IPS DF 19.7 (cell line): Measurements from ENCODE around the gene MDN1.
"Not testable (repeated sequence)": the region's sequence is repeated elsewhere in the genome, so short reads cannot be mapped to it uniquely, and the experiment has no call there.

ENCODE experiments used
- DNase-seq: peaks from one replicate; pipeline ENCODE4 v3.0.0-alpha.2; 2013; ENCODE audit warnings: low read depth, low spot score

The MDN1 gene

DNA sequence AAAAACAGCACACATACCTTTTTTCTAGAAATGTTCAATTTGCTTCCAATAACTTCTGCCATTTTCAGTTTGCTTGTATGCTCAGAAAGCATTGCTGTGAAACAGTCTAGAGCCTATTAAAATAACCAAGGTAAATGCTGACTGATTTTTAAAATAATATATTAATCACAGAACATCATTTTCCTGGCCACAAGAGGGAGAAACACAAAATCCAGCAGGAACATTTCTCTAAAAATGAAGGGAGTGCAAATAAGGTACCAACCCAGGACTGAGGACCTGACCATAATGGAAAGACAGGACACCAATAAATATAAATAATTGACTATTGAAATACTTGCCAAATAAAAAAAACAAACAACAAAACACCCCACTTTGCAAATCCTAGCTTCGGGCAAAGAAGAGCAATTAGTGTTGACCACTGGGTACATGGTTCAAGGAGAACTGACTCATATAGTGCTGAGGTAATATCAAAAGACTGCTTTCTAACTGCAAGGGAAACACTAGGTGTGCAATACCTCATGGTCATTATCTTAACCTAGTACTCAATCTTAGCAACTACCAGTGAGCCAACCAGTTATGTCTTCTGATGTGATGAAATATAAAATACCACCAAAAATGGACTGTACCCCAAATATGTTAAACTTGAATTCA is 42.9 kb downstream of the MDN1 start:
- no peak for DNase-seq

DNA sequence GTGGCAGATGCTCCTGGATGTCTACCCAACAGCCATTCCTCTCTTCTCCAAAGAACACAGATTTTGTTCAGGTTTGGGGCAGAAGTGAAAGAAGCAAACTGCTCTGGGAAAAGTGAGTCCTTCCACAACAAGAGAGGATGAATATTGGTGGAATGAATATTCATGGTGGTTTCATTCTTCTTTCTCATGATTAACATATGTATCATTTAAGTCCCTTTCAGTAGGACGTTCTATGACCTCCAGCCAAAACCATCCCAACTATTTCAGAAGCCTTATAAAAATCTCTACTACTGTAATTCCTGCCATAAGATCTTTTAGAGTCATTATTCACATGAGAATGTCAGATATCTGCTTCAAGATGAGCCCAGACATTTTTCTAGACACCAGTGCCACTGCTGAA is 44.4 kb downstream of the MDN1 start:
- no peak for DNase-seq

- DNase-seq: no peak
Observed at GRCh38 chr6:89769572-89769971, 50.0 kb downstream of the MDN1 start.

DNA sequence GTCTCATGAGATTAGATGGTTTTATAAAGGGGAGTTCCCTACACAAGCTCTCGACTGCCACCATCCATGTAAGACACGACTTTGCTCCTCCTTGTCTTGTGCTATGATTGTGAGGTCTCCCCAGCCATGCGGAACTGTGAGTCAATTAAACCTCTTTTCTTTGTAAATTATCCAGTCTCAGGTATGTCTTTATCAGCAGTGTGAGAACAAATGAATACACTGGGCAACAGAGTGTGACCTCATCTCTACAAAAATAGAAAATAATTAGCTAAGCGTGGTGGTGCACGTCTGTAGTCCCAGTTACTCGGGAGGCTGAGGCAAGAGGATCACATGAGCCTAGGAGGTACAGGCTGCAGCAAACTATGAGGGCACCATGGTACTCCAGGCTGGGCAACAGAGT is 51.3 kb downstream of the MDN1 start:
- DNase-seq: no peak

- no peak for DNase-seq
Observed at GRCh38 chr6:89763550-89763949, 56.0 kb downstream of the MDN1 start.

DNA sequence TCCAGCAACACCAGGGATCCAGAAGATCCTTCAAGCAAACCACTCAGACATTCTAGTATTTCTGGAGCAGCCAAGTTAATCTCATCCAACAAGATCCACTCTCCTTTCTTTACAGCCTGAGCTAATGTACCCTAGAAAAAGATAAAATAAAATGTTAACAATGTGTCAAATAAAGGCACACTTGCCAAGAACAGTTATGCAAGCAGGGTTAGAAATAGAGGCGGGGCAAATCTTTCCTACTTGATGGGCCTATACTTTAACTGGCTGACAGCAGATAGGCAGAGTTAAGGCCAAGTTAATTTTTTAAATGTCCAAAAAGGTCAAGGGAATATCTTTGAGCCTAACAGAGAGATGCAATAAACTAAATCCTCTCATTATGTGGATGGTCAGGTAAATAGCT is 60.8 kb downstream of the MDN1 start:
- DNase-seq: no peak

DNA sequence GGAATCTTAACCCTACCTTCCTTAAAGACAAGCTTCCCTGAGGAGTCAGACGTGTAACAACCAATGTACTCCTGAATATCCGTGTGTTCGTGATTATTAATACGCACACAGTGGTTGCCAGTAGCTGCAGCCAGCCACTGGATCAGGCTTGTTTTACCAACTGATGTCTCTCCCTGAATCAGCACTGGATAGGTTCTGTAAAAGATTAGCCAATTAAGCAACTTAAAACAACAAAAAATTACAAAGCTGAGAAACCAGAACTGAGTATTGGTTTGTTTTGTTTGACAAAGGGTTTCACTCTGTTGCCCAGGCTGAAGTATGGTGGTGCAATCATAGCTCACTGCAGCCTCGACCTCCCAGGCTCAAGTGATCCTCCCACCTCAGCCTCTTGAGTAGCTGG is 69.3 kb downstream of the MDN1 start:
- DNase-seq: no peak

DNA sequence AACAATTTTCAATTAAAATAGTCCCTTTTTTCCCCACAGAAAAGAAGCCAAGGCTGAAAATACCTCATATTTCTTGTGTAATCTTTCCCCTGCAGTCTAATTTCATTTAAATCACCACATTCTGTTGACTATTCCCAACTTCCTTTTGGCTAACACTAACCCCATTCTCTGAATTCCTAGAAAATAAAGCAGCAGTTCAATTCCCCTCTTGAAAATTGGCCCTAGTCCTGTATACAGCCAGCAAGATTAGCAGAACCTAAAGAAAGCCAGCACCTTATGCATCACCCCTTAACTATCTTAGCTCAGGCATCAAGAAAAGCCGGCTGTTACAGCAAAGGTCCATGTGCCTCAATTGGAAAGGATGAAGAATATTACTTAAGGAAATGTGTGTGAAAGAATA is 69.7 kb downstream of the MDN1 start:
- DNase-seq: no peak

DNA sequence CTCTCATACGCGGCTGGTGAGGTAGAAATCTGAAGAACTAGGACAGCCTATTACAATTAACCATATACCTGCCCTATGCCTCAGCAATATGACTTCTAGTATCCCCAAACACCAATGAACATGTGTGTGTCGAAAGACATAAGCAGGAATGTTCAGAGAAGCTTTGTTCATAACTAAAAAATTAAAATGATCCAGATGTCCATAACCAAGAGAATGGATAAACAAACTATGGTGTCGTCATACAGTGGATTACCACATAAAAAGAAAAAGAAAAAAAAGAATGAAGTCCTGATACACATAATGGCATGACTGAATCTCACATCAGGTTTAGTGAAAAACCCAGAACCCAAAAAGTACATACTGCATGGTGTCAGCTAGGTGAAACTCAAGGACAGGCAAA is 73.9 kb downstream of the MDN1 start:
- DNase-seq: no peak

- DNase-seq: no peak
Observed at GRCh38 chr6:89745096-89745495, 74.5 kb downstream of the MDN1 start.

GRCh38 chr6:89736893-89737292 is 82.7 kb downstream of the MDN1 start:
- DNase-seq: no peak

- DNase-seq: no peak
Observed at GRCh38 chr6:89734526-89734925, 85.1 kb downstream of the MDN1 start.

- no peak for DNase-seq
Observed at GRCh38 chr6:89731924-89732567, 87.5 kb downstream of the MDN1 start.

DNA sequence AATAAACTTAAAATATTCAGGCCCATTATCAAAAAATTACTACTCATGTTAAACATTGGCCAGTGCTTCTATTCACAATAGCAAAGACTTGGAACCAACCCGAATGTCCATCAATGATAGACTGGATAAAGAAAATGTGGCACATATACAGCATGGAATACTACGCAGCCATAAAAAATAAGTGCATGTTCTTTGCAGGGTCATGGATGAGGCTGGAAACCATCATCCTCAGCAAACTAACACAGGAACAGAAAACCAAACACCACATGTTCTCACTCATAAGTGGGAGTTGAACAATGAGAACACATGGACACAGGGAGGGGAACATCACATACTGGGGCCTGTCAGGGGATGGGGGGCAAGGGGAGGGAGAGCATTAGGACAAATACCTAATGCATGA is 88.3 kb downstream of the MDN1 start:
- not testable (repeated sequence) for DNase-seq

- no peak for DNase-seq
Observed at GRCh38 chr6:89729818-89730217, 89.8 kb downstream of the MDN1 start.

DNA sequence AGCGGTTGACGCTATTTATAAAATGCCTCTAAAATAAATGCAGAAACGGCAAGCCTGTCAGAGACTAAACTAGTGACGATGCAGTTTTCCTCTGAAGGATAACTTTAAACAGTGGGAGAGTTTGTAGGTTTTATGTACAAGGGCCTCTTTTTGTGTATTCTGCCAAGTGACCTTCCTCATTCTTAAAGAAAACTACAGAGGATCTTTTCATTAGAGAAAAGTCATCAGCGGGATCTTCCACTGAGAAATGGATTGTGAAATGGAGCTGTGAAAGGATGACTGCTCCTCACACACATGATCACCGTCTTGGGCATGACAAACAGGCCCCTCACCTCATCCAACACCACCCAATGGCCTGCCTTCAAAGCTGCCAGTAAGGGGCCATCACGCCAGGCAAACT is 92.1 kb downstream of the MDN1 start:
- no peak for DNase-seq

GRCh38 chr6:89724981-89725380 is 94.6 kb downstream of the MDN1 start:
- no peak for DNase-seq

DNA sequence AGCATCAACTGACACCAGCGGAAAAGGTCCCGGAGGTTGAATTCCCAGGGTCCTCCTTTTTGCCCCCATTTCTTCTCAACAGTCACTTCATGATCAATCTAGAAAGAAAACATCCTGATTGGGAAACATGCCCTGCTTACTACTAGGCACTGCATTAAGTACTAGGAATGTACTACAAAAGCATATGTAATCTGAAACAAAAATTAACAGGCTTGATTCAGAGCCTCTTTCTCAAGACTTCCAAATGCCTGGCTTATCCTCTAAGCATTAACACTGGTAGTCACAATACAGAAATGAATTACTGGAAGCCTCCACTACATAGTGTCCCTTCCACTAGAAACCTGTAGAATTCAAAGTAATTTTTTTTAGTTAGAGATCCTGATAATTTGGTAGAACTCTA is 96.5 kb downstream of the MDN1 start:
- DNase-seq: no peak

- DNase-seq: no peak
Observed at GRCh38 chr6:89716532-89716931, 103.1 kb downstream of the MDN1 start.

DNA sequence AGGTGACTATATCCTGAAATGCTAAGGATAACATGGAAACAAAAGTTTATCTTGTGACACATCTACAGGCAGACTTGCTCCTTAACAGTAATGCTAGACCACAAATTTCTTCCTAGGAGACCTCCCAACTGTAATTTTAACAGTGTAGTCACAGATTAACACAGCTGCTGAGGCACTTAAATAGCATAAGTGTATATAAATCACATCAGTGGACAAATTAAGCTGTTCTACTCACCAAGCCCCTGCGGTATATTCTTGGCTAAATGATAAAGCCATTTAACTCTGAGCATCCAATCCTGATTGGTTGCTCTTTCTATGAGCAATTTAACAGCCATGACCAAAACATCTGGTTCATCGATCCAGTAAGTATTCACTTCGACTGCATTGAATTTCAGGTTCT is 107.8 kb downstream of the MDN1 start:
- DNase-seq: no peak

GRCh38 chr6:89708316-89708715 is 111.3 kb downstream of the MDN1 start:
- DNase-seq: no peak

GRCh38 chr6:89707766-89708165 is 111.8 kb downstream of the MDN1 start:
- no peak for DNase-seq

- no peak for DNase-seq
Observed at GRCh38 chr6:89706121-89706520, 113.5 kb downstream of the MDN1 start.

DNA sequence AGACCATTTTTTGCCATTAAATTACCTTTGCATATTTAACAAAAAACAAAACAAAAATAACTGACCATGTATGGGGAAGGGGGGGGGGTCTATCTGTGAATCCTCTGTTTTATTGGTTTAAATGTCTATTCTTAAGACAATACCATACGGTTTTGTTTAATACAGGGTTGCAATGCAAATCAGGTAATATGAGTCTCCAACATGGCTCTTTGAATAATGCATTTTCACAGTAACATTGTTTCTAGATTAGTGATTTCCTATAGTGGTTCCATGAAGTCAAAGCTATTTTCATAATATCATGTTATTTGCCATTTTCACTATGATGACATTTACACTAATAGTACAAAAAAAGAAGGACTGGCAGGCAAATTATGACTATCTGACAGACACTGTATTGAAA is 116.3 kb downstream of the MDN1 start:
- DNase-seq: no peak
